NOMO-1 (cell line): ENCODE measurements around the gene PFAS.

Experiments
- DNase-seq, 2 experiments: peaks; one replicate each; lab custom pipeline; 2025; ENCODE audit not compliant: unreplicated experiment in 2 of 2; lab: John Stamatoyannopoulos, UW

The PFAS gene

DNA sequence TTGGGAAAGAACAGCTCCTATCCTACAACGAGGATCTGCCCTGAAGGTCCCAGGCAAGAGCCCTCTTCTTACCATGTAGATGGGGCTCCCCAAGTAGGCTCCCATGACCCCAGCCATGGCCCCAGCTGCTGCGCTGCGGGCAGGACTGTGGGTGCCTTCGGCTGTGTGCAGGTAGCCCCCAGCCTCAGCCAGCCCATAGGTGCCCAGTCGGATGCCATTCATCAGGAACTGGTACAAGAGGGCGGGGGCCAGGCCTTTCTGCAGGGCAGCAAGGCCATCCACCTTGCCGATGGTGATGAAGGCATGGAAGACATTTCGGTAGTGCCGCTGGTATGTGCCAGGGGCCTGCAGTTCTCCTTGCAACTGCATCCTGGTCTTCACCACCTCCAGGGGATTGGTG lies 45.3 kb downstream of the PFAS start:
- DNase-seq: no peak

DNA sequence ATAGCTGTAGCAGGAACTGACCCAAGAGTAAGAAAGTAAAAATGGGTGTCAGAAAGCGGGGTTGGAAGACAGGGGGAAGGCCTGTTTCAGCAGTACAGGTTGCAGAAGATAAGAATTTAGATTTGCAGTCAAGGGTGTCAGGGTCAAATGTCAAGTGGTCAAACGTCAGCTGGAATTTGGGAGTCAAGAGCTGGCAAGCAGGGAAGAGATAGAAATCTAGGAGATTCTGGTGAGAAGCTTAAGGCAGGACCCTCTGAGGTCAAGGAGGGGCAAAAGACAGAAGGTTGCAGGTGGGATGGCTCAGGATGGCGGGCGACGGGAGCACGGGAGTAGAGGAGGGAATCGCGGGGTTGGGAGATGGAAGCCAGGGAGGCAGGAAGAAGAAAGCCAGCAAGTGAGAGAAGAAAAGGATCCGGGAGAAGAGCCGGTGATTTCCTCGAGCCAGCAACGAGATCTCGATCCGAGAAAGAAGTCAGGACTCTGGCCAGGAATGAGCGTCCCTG lies 45.8 kb downstream of the PFAS start:
- DNase-seq: no peak

DNA sequence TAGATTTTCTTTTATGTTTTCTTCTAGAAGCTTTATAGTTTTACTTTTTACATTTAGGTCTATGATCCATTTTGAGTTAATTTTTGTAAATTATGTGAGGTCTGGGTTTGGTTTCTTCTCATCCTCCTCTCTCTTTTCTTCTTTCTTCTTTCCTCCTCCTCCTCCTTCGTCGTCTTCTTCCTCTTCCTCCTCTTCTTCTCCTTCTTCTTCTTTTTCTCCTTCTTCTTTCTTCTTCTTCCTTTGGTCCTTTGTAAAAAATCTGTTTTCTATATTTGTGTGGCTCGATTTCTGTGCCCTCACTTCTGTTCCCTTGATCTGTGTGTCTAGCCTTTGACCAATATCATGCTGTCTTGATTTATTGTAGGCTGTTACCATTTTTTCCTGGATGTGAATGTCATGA lies 51.1 kb downstream of the PFAS start:
- DNase-seq: no peak

DNA sequence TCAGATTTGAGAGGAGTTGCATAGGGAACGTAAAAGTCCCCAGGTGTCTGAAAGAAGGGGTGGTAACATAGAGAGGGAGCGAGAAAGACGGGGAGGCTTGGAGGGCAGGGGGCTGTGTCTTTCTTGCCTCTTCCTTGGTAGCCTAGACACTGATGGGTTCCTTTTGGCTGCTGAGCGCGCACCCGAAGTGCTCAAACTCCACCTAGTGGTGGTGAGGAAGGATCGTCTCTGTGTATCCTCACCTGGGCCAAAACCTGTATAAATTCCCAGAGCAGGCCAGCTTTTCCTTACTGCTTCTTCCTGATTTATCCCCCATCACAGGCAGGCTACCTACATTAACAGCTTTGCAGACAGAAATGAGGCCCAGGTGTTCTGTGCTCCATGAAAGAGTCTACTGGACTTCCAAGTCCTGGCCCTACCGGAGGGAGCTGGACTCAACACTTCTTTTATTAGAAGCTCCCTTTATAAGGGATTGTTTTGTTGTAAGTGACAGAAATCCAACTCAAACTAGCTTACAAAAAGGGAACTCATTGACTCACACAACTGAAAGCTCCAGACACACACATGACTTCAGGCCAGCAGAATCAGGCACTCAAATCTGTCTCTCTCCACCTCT lies 51.6 kb downstream of the PFAS start:
- DNase-seq: peak; percentile 61 to 69

DNA sequence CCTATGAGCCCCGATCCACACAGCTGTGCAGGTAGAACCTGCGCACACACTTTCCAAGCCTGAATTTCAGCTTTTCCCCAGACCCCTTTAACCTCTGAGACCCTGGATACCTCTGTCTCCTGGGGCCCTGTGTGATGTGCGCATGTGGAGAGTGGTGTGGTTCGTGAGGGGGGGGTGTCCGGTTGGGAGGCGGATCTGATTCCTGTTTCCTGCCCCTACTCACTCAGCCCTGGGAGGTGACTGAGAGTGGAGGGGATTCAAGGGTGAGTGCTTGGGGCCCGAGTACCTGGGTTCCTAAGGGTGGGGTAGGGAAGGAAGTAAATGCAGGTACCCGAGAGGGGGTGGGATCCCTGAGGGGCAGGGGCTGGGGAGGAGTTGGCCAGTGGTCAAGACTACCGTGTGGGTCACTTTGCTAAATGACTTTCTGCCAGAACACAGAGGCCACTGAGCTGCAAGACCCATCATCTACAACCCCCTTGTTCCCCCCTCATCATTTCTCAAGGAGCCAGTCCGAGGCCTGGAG lies 61.6 kb downstream of the PFAS start:
- DNase-seq: no peak

DNA sequence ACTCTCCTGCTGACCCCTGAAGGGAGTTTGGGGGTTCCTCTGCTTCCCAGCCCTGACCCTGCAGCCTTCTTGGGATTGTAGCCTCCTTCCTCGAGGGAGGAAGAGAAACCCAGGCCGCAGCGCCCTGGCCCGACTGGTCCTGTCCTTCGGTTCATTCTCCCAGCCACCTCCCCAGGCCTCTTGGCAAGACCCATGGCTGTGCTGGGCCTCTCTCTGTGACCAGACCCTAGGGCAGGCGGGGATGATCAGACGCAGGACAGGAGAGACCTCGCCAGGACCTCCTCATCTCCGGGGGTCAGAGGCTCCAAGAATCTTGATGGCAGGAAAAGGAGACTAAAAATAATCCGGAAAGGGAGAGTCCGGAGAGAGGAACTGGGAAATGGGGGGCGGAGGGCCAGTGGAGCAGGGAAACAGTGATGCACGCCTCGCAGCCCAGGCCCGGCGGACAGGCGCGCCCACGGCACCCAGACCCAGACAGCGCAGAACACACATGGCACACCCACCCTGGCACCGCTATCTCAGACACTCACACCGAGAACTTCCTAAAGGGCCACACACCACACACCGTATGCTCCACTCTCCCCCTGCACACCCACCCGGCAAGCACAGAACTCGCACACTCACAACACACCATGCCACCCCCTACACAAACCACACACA lies 62.2 kb downstream of the PFAS start:
- DNase-seq: no peak

DNA sequence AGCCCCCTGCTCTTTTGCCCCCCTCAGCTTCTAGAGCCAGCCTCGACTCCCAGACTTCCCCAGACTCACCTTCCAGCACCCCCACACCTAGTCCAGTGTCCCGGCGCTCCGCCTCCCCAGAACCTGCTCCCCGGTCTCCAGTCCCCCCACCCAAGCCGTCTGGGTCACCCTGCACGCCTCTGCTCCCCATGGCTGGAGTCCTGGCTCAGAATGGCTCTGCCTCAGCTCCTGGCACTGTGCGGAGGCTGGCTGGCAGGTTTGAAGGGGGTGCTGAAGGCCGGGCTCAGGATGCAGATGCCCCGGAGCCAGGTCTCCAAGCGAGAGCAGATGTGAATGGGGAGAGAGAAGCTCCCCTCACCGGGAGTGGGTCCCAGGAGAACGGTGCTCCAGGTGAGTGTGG lies 63.2 kb downstream of the PFAS start:
- no peak for DNase-seq

DNA sequence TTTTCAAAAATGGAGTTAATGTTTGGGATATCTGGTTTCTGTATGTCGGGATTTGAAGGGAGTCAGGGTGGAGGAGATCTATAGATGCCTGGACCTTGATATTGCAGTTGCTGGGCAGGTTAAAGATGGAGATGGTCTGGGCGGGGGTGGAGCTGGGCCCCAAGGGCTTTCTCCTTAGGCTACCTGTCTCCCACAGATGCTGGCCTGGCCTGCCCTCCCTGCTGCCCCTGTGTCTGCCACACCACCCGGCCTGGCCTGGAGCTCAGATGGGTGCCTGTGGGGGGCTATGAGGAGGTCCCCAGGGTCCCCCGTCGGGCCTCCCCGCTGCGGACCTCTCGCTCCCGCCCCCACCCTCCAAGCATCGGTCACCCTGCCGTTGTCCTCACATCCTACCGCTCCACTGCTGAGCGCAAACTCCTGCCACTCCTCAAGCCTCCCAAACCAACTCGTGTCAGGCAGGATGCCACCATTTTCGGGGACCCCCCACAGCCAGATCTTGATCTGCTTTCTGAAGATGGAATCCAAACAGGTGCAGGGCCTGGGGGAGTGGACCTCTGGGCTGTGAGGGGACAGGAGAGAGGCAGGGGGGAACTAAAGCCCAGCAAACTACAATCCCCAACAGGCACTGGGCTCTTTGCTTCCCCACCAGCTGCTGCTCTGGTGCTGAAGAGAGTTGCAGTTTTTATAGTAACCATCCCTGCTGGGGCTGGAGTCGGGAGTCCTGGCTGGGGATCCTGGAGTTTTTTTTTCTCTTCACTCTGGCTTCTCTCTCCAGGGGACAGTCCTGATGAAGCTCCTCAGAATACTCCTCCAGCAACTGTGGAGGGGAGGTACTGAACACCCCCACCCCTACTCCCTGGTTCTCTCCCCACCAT lies 63.9 kb downstream of the PFAS start:
- DNase-seq: no peak

DNA sequence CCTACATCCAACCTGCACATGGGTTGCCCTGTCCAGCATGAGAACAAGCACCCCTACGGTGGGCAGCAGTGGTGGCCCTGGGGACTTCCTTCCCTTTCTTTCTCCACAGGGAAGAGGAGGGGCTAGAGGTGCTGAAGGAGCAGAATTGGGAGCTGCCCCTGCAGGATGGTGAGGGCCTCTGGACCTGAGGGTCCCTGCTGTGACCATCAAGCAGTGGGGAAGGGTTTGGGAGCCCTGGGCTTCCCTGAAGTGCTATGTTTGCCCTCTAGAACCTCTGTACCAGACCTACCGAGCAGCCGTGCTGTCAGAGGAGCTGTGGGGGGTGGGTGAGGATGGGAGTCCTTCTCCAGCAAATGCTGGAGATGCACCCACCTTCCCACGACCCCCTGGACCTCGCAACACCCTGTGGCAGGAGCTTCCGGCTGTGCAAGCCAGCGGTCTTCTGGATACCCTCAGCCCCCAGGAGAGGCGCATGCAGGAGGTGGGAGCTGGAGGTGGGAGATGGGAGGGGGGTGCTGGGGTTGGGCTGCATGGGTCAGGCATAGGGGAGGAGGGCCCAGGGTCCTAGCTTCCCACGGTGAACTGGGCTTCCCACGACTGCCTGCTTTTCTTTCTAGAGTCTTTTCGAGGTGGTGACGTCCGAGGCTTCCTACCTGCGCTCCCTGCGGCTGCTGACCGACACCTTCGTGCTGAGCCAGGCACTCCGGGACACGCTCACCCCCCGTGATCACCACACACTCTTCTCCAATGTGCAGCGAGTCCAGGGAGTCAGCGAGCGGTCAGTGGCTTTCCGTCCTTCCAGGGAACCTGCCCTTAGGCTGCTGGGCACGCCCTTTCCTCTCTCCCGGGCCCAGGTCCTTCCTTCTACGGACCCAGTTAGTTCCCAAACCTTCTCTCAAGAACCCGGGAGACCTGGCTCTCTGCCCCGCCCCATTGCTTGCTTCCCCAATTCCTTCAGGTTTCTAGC lies 66.0 kb downstream of the PFAS start:
- DNase-seq: no peak

DNA sequence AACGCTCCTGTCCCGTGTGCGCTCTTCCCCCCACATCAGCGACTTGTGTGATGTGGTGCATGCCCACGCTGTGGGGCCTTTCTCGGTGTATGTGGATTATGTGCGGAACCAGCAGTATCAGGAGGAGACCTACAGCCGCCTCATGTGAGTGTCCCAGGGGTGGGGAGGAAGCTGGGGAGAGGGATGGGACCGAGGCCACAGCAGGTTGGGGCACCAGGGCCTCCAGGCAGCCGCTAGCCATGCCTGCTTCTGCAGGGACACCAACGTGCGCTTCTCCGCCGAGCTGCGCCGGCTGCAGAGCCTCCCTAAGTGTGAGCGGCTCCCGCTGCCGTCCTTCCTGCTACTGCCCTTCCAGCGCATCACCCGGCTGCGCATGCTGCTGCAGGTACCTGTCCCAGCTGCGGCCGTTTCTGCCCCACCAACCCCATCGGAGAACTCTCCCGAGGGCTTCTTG lies 66.7 kb downstream of the PFAS start:
- no peak for DNase-seq

DNA sequence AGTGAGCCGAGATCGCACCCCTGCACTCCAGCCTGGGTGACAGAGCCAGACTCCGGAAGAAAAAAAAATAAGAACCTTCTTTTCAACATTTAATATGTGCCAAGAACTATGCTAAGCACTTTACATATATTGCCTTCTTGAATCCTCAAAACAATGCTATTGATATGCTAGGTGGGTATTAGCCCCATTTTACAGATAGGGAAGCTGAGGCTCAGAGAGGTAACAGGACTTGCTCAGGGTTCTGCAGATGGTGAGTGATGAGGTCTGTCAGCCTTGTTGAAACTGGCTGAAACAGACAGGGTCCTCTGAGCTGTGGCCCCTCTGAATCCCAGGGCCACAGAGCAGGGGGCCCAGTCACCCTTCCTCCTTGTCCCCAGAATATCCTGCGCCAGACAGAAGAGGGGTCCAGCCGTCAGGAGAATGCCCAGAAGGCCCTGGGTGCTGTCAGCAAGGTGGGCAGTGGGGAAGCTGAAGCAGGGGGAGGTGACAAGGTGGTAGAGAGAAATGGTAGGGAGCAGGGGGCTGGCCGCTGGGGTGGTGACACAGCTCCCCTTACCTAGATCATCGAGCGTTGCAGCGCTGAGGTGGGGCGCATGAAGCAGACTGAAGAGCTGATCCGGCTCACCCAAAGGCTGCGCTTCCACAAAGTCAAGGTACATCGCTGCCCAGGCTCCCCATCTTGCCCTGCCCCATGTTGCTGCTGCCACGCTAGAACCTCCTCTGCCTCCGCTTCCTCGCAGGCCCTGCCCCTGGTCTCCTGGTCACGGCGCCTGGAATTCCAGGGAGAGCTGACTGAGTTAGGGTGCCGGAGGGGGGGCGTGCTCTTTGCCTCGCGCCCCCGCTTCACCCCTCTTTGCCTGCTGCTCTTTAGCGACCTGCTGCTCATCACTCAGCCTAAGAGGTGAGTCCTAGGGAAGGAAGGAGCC lies 69.2 kb downstream of the PFAS start:
- no peak for DNase-seq
